SK-N-SH (cell line): ENCODE measurements around the gene KNOP1. TPM values are rescaled to one million over a fixed set of nuclear protein-coding genes. Genes with fewer than 3 reads are reported as not detected.

Experiments used
- CTCF ChIA-PET: fragments of 300-600, 350-600 bp; formaldehyde crosslinking; extraction: SDS; loops from one replicate; lab custom pipeline; 2021; lab: Yijun Ruan, JAX
- POLR2A ChIA-PET: fragments of 350-600 bp; sonication (Branson Sonifier 250); formaldehyde crosslinking; extraction: SDS; loops from one replicate; lab custom pipeline; 2020; ENCODE audit warnings: antibody characterized with exemption, inconsistent platforms; lab: Yijun Ruan, JAX
- DNase-seq: peaks from one replicate; pipeline ENCODE4 v3.0.0; 2012
- H2AFZ ChIP-seq: fragments of 200-600 bp; sonication (generic); 2 replicates; pipeline ENCODE4 v1.8.1; 2016; ENCODE audit warnings: antibody characterized with exemption, mild to moderate bottlenecking, low read depth
- H3F3A ChIP-seq: fragments of 200-600 bp; sonication (generic); replicated peaks from 2 replicates; pipeline ENCODE3; 2016; ENCODE audit warnings: antibody characterized with exemption, mild to moderate bottlenecking; ENCODE audit not compliant: insufficient read depth
- H3K27ac ChIP-seq, 2 experiments: fragments of 200-500 bp in 1 of 2; fragments of 200-600 bp in 1 of 2; sonication (Bioruptor generic) in 1 of 2; sonication (generic), shearing (Covaris generic) in 1 of 2; 2 replicates each; pipeline versions ENCODE4 v1.5.1 to v1.6.1; 2014 to 2016; ENCODE audit warnings: low read depth in 2 of 2, inconsistent platforms in 1 of 2, low read length in 1 of 2, mild to moderate bottlenecking in 1 of 2, mixed read lengths in 1 of 2
- H3K27me3 ChIP-seq: fragments of 200-600 bp; sonication (generic), shearing (Covaris generic); 2 replicates; pipeline ENCODE4 v1.6.1; 2016; ENCODE audit warnings: mixed run types; ENCODE audit not compliant: insufficient read depth
- H3K36me3 ChIP-seq, 2 experiments: fragments of 200-500 bp in 1 of 2; fragments of 200-600 bp in 1 of 2; sonication (Bioruptor generic) in 1 of 2; sonication (generic) in 1 of 2; replicated peaks in 1 of 2; 2 replicates each; pipeline versions ENCODE3 to v1.5.1; 2014 to 2016; ENCODE audit warnings: low read length in 1 of 2, mild to moderate bottlenecking in 1 of 2; ENCODE audit not compliant: insufficient read depth in 2 of 2, control insufficient read depth in 1 of 2
- H3K4me1 ChIP-seq, 2 experiments: fragments of 200-500 bp in 1 of 2; fragments of 200-600 bp in 1 of 2; sonication (Bioruptor generic) in 1 of 2; sonication (generic), shearing (Covaris generic) in 1 of 2; 2 replicates each; pipeline versions ENCODE4 v1.5.1 to v1.6.1; 2014 to 2016; ENCODE audit warnings: low read depth in 1 of 2, low read length in 1 of 2, mixed run types in 1 of 2; ENCODE audit not compliant: insufficient read depth in 2 of 2, control insufficient read depth in 1 of 2
- H3K4me2 ChIP-seq: fragments of 200-600 bp; sonication (generic), shearing (Covaris generic); 2 replicates; pipeline ENCODE4 v1.6.1; 2017; ENCODE audit warnings: mixed run types
- H3K4me3 ChIP-seq, 2 experiments: fragments of 200-500 bp in 1 of 2; fragments of 200-600 bp in 1 of 2; sonication (Bioruptor generic) in 1 of 2; sonication (generic), shearing (Covaris generic) in 1 of 2; 2 replicates each; pipeline versions ENCODE4 v1.5.1 to v1.8.1; 2014 to 2016; ENCODE audit warnings: low read depth in 2 of 2, inconsistent platforms in 1 of 2, low read length in 1 of 2, mild to moderate bottlenecking in 1 of 2, mixed read lengths in 1 of 2, moderate library complexity in 1 of 2
- H3K79me2 ChIP-seq: fragments of 200-600 bp; sonication (generic); 2 replicates; pipeline ENCODE4 v1.8.1; 2017; ENCODE audit warnings: mild to moderate bottlenecking; ENCODE audit not compliant: insufficient read depth
- H3K9ac ChIP-seq: fragments of 200-600 bp; sonication (generic); 2 replicates; pipeline ENCODE4 v1.6.1; 2017; ENCODE audit warnings: mixed run types
- H3K9me2 ChIP-seq: fragments of 200-600 bp; sonication (generic); 2 replicates; pipeline ENCODE4 v1.6.1; 2017; ENCODE audit warnings: mixed run types
- H3K9me3 ChIP-seq: fragments of 200-600 bp; sonication (generic); 2 replicates; pipeline ENCODE4 v1.6.1; 2017; ENCODE audit warnings: mixed run types, mild to moderate bottlenecking, moderate library complexity
- H4K20me1 ChIP-seq: fragments of 200-600 bp; sonication (generic); 2 replicates; pipeline ENCODE4 v1.6.1; 2017; ENCODE audit warnings: mild to moderate bottlenecking, mixed run types; ENCODE audit not compliant: insufficient read depth
- CTCF ChIP-seq: fragments of 200-600 bp; sonication (generic); IDR thresholded peaks from 2 replicates; pipeline ENCODE4 v1.6.1; 2017; ENCODE audit warnings: antibody characterized with exemption, mild to moderate bottlenecking, moderate library complexity
- ELF1 ChIP-seq: IDR thresholded peaks from 2 replicates; pipeline ENCODE4 v1.4.0; 2012
- EZH2phosphoT487 ChIP-seq: fragments of 200-600 bp; sonication (generic); IDR thresholded peaks from 2 replicates; pipeline ENCODE4 v1.6.1; 2017; ENCODE audit warnings: low read depth, mixed run types, mild to moderate bottlenecking, antibody characterized with exemption, moderate library complexity, borderline replicate concordance
- FOXM1 ChIP-seq: IDR thresholded peaks from 2 replicates; pipeline ENCODE4 v1.4.0; 2012; ENCODE audit warnings: low read depth, mild to moderate bottlenecking
- JUND ChIP-seq: IDR thresholded peaks from 2 replicates; pipeline ENCODE4 v1.4.0; 2012
- MEF2A ChIP-seq: IDR thresholded peaks from 2 replicates; pipeline ENCODE4 v1.4.0; 2012; ENCODE audit warnings: low read depth, borderline replicate concordance
- MXI1 ChIP-seq: IDR thresholded peaks from 2 replicates; pipeline ENCODE4 v1.6.1; 2012; ENCODE audit warnings: mild to moderate bottlenecking, low read depth, low read length, improper control_type of control experiment
- NRF1 ChIP-seq: IDR thresholded peaks from 2 replicates; pipeline ENCODE4 v1.6.1; 2012; ENCODE audit warnings: low read depth, mild to moderate bottlenecking, low read length
- PBX3 ChIP-seq: IDR thresholded peaks from 2 replicates; pipeline ENCODE4; 2012
- RAD21 ChIP-seq: IDR thresholded peaks from 2 replicates; pipeline ENCODE4 v1.6.1; 2012; ENCODE audit warnings: mild to moderate bottlenecking, low read length
- RCOR1 ChIP-seq: fragments of 150-350 bp; IDR thresholded peaks from 2 replicates; pipeline ENCODE4 v1.6.1; 2017; ENCODE audit warnings: antibody characterized with exemption, low read length
- REST ChIP-seq: IDR thresholded peaks from 2 replicates; pipeline ENCODE4 v1.6.1; 2012; ENCODE audit warnings: mild to moderate bottlenecking, low read depth, low read length, moderate library complexity
- SIN3A ChIP-seq: IDR thresholded peaks from 2 replicates; pipeline ENCODE4 v1.6.1; 2012; ENCODE audit warnings: low read depth, mild to moderate bottlenecking, low read length, moderate library complexity, borderline replicate concordance
- USF1 ChIP-seq: IDR thresholded peaks from 2 replicates; pipeline ENCODE4 v1.4.0; 2012; ENCODE audit warnings: low read depth, borderline replicate concordance
- ZBTB33 ChIP-seq: IDR thresholded peaks from 2 replicates; pipeline ENCODE4 v1.4.0; 2012; ENCODE audit warnings: low read depth, borderline replicate concordance
- WGBS: methylation state at CpG from one replicate; pipeline ENCODE4 v1.1.6; 2017; ENCODE audit warnings: low lambda C conversion rate; 5-methylcytosine and 5-hydroxymethylcytosine counted together
- polyA plus RNA-seq, 3 experiments: library from polyadenylated mRNA; depleted of rRNA; stranded (reverse); fragments of >200 nt; gene quantifications; 2 replicates each; pipeline ENCODE4 v1.2.3, GENCODE V29; 2012

KNOP1 gene
- polyA plus RNA-seq, 1 of the 3 experiments (the other 2 are of a cell fraction): 13.2 TPM

- Histone ChIP-seq H3K4me1 (peaks cover 5 to 18% of the 10 kb centered on the region in 2 experiments), H3K27me3 (no peaks in the 10 kb centered on the region), H4K20me1 (peaks cover 24% of the 10 kb centered on the region), H3K9ac (no peak overlapping the region), H3K4me3 (no peak overlapping the region), H3K9me2 (no peaks in the 10 kb centered on the region), H3K4me2 (no peak overlapping the region), H3K79me2 (peaks cover 17% of the 10 kb centered on the region; the same call in 1 of the 2 replicates), H3K36me3 (peaks cover 47 to 54% of the 10 kb centered on the region in 2 experiments), H3K9me3 (no peaks in the 10 kb centered on the region), H3F3A (peaks cover 29% of the 10 kb centered on the region), H3K27ac (no peak overlapping the region), H2AFZ (no peak overlapping the region)
- no peak for DNase-seq
- ChIA-PET POLR2A (no interaction called here), CTCF (interaction anchor here (1.3 kb wide), 1 partner anchor 11 kb away, joined by 3 read pairs; no protein-coding TSS in a partner anchor)
- WGBS: 97% methylated on average over 6 of the region's 6 CpGs
- TF ChIP-seq MEF2A: no peak
- no peak for TF ChIP-seq NRF1
- no peak for TF ChIP-seq USF1
- no peak for TF ChIP-seq SIN3A
- TF ChIP-seq PBX3: no peak
- no peak for TF ChIP-seq RAD21
- TF ChIP-seq CTCF: no peak
- TF ChIP-seq EZH2phosphoT487: no peak
- TF ChIP-seq FOXM1: no peak
- no peak for TF ChIP-seq JUND
- no peak for TF ChIP-seq ZBTB33
- TF ChIP-seq REST: no peak
- no peak for TF ChIP-seq ELF1
- no peak for TF ChIP-seq RCOR1
- TF ChIP-seq MXI1: no peak
- TF ChIP-seq, all 33 proteins: peak for 0
Observed at GRCh38 chr16:19703172-19703889, 14.7 kb downstream of the KNOP1 start.
